H9 (cell line): ENCODE measurements around the gene KRT85. TPM values are rescaled to one million over a fixed set of nuclear protein-coding genes. Genes with fewer than 3 reads are reported as not detected.

Experiments
- DNase-seq: peaks from one replicate; pipeline ENCODE4 v3.0.0-alpha.2; 2017
- H2AFZ ChIP-seq: one replicate; pipeline ENCODE4 v1.6.1; 2013; ENCODE audit warnings: mild to moderate bottlenecking, low read length, control low read depth, moderate library complexity
- H2AK5ac ChIP-seq: 2 replicates; pipeline ENCODE4 v1.6.1; 2013; ENCODE audit warnings: low read length, control low read depth, mixed read lengths; ENCODE audit not compliant: insufficient read length
- H2BK120ac ChIP-seq: one replicate; pipeline ENCODE4 v1.6.1; 2013; ENCODE audit warnings: low read depth, mild to moderate bottlenecking, low read length, control low read depth, inconsistent platforms; ENCODE audit not compliant: poor library complexity, severe bottlenecking
- H2BK12ac ChIP-seq: 2 replicates; pipeline ENCODE4 v1.6.1; 2013; ENCODE audit warnings: low read length, control low read depth, mixed read lengths, low read depth; ENCODE audit not compliant: insufficient read length
- H2BK15ac ChIP-seq: 2 replicates; pipeline ENCODE4 v1.6.1; 2013; ENCODE audit warnings: low read depth, low read length, control low read depth
- H2BK20ac ChIP-seq: one replicate; pipeline ENCODE4 v1.6.1; 2013; ENCODE audit warnings: low read depth, mild to moderate bottlenecking, low read length, control low read depth, inconsistent platforms; ENCODE audit not compliant: poor library complexity, severe bottlenecking
- H2BK5ac ChIP-seq: 2 replicates; pipeline ENCODE4 v1.6.1; 2013; ENCODE audit warnings: low read length, control low read depth, mixed read lengths; ENCODE audit not compliant: insufficient read length
- H3K14ac ChIP-seq: 2 replicates; pipeline ENCODE4 v1.6.1; 2013; ENCODE audit warnings: low read length, control low read depth; ENCODE audit not compliant: insufficient read depth
- H3K18ac ChIP-seq: 2 replicates; pipeline ENCODE4 v1.6.1; 2013; ENCODE audit warnings: low read depth, mild to moderate bottlenecking, mixed read lengths, low read length, control low read depth; ENCODE audit not compliant: insufficient read length
- H3K23ac ChIP-seq: 2 replicates; pipeline ENCODE4 v1.6.1; 2013; ENCODE audit warnings: low read length, control low read depth, mixed read lengths, low read depth; ENCODE audit not compliant: insufficient read length
- H3K23me2 ChIP-seq: 2 replicates; pipeline ENCODE4 v1.6.1; 2013; ENCODE audit warnings: low read depth, mild to moderate bottlenecking, mixed read lengths, low read length, control low read depth; ENCODE audit not compliant: insufficient read length, poor library complexity, severe bottlenecking
- H3K27ac ChIP-seq: 2 replicates; pipeline ENCODE4 v1.5.1; 2013; ENCODE audit warnings: low read length, control low read depth, mixed read lengths, low read depth; ENCODE audit not compliant: insufficient read length
- H3K27me3 ChIP-seq: 2 replicates; pipeline ENCODE4 v1.6.1; 2013; ENCODE audit warnings: low read length, control low read depth, inconsistent platforms; ENCODE audit not compliant: insufficient read depth
- H3K4ac ChIP-seq: 2 replicates; pipeline ENCODE4 v1.6.1; 2013; ENCODE audit warnings: low read depth, mild to moderate bottlenecking, control low read depth, inconsistent platforms, low read length, moderate library complexity
- H3K4me1 ChIP-seq: 2 replicates; pipeline ENCODE4 v1.6.1; 2013; ENCODE audit warnings: low read length, control low read depth, inconsistent platforms; ENCODE audit not compliant: insufficient read depth
- H3K4me2 ChIP-seq: 2 replicates; pipeline ENCODE4 v1.6.1; 2013; ENCODE audit warnings: low read length, control low read depth, mixed read lengths; ENCODE audit not compliant: insufficient read length, insufficient read depth
- H3K56ac ChIP-seq: 2 replicates; pipeline ENCODE4 v1.6.1; 2013; ENCODE audit warnings: low read depth, mild to moderate bottlenecking, mixed read lengths, low read length, control low read depth; ENCODE audit not compliant: insufficient read length
- H3K79me1 ChIP-seq: 2 replicates; pipeline ENCODE4 v1.6.1; 2013; ENCODE audit warnings: low read depth, mild to moderate bottlenecking, moderate library complexity, low read length, control low read depth, inconsistent platforms; ENCODE audit not compliant: insufficient read depth, poor library complexity, severe bottlenecking
- H3K79me2 ChIP-seq: 2 replicates; pipeline ENCODE4 v1.6.1; 2013; ENCODE audit warnings: low read length, control low read depth, inconsistent platforms; ENCODE audit not compliant: insufficient read depth
- H3K9ac ChIP-seq: 2 replicates; pipeline ENCODE4 v1.6.1; 2013; ENCODE audit warnings: low read length, control low read depth, mixed read lengths; ENCODE audit not compliant: insufficient read length; ENCODE audit errors: extremely low read depth
- H3K9me3 ChIP-seq: one replicate; pipeline ENCODE4 v1.6.1; 2013; ENCODE audit warnings: low read depth, low read length, inconsistent platforms; ENCODE audit not compliant: control insufficient read depth
- H3T11ph ChIP-seq: one replicate; pipeline ENCODE4 v1.6.1; 2013; ENCODE audit warnings: mild to moderate bottlenecking, low read length, control low read depth, inconsistent platforms
- H4K20me1 ChIP-seq: one replicate; pipeline ENCODE4 v1.6.1; 2013; ENCODE audit not compliant: control insufficient read depth, insufficient read length, insufficient read depth
- H4K5ac ChIP-seq: 2 replicates; pipeline ENCODE4 v1.6.1; 2013; ENCODE audit warnings: low read depth, mild to moderate bottlenecking, mixed read lengths, low read length, control low read depth; ENCODE audit not compliant: insufficient read length
- H4K8ac ChIP-seq: replicated peaks from 2 replicates; pipeline ENCODE4 v1.6.1; 2013; ENCODE audit warnings: low read length, control low read depth, mixed read lengths, low read depth; ENCODE audit not compliant: insufficient read length
- H4K91ac ChIP-seq: 2 replicates; pipeline ENCODE4 v1.6.1; 2013; ENCODE audit warnings: low read depth, mild to moderate bottlenecking, moderate library complexity, mixed read lengths, low read length, control low read depth; ENCODE audit not compliant: insufficient read length
- H3K27ac Mint-ChIP-seq, 3 experiments: 2 replicates in 2 of 3; 3 replicates in 1 of 3; pipeline ENCODE4 v1.8.0; 2020 to 2021; ENCODE audit warnings: mixed read lengths in 3 of 3, mild to moderate bottlenecking in 1 of 3, moderate library complexity in 1 of 3
- H3K27me3 Mint-ChIP-seq: 2 replicates; pipeline ENCODE4 v1.8.0; 2021; ENCODE audit warnings: low read depth, mild to moderate bottlenecking, moderate library complexity, mixed read lengths
- H3K36me3 Mint-ChIP-seq, 3 experiments: 2 replicates in 2 of 3; 3 replicates in 1 of 3; pipeline ENCODE4 v1.8.0; 2020 to 2021; ENCODE audit warnings: low read depth in 3 of 3, mixed read lengths in 3 of 3; ENCODE audit not compliant: insufficient read depth in 1 of 3
- H3K4me1 Mint-ChIP-seq, 2 experiments: 2 replicates each; pipeline ENCODE4 v1.8.0; 2020; ENCODE audit warnings: mixed read lengths in 2 of 2
- H3K4me3 Mint-ChIP-seq, 2 experiments: 2 replicates in 1 of 2; 3 replicates in 1 of 2; pipeline ENCODE4 v1.8.0; 2020 to 2021; ENCODE audit warnings: mild to moderate bottlenecking in 2 of 2, mixed read lengths in 2 of 2, moderate library complexity in 1 of 2
- H3K9me3 Mint-ChIP-seq, 2 experiments: 2 replicates in 1 of 2; 3 replicates in 1 of 2; pipeline ENCODE4 v1.8.0; 2020; ENCODE audit warnings: mild to moderate bottlenecking in 2 of 2, mixed read lengths in 2 of 2, moderate library complexity in 1 of 2
- CTCF ChIP-seq: fragments of 200-600 bp; sonication (generic); conservative IDR thresholded peaks from 3 replicates; pipeline ENCODE4 v1.8.0; 2021; ENCODE audit warnings: antibody characterized with exemption, mild to moderate bottlenecking
- WGBS: extraction: QIAGEN DNeasy Blood & Tissue Kit; methylation state at CpG from one replicate; pipeline ENCODE4 v1.1.7; 2013; ENCODE audit warnings: missing lambda C conversion rate, low lambda C conversion rate, mixed read lengths; ENCODE audit not compliant: insufficient read length; ENCODE audit errors: extremely low coverage; 5-methylcytosine and 5-hydroxymethylcytosine counted together
- total RNA-seq: library from RNA; stranded (reverse); gene quantifications from 2 replicates; pipeline ENCODE4 v1.2.1, GENCODE V29; 2021

KRT85 gene
- total RNA-seq, 1 experiment from 2014 or later = not detected

GRCh38 chr12:52354200-52354599, 13.1 kb downstream of the KRT85 start:
- H3K4me1 ChIP-seq = no peaks in the 10 kb centered on the region
- H2BK15ac ChIP-seq = no peak overlapping the region
- no peak for TF ChIP-seq CTCF
- Mint-ChIP-seq H3K9me3 (no peaks in the 10 kb centered on the region), H3K27ac (no peak overlapping the region), H3K36me3 (no peaks in the 10 kb centered on the region), H3K4me1 (peaks cover 13 to 18% of the 10 kb centered on the region in 2 experiments), H3K4me3 (no peak overlapping the region), H3K27me3 (peaks cover 8% of the 10 kb centered on the region; the same call in 1 of the 2 replicates)
- H2BK20ac ChIP-seq = no peak overlapping the region
- no peak overlapping the region for H2BK12ac ChIP-seq
- no peak overlapping the region for H3K56ac ChIP-seq
- no peaks in the 10 kb centered on the region for H4K20me1 ChIP-seq
- H3K4ac ChIP-seq = no peak overlapping the region
- DNase-seq = no peak
- H3K14ac ChIP-seq = no peak overlapping the region
- no peak overlapping the region for H4K91ac ChIP-seq
- H2BK120ac ChIP-seq = no peak overlapping the region
- no peak overlapping the region for H3K4me2 ChIP-seq
- H3K79me2 ChIP-seq = no peaks in the 10 kb centered on the region
- no CpG with 5 or more reads among the region's 5 CpGs for WGBS
- H4K8ac ChIP-seq = no peak overlapping the region
- no peak overlapping the region for H2AFZ ChIP-seq
- H3K18ac ChIP-seq = no peak overlapping the region
- no peak overlapping the region for H2AK5ac ChIP-seq
- no peak overlapping the region for H3K9ac ChIP-seq
- H3K23me2 ChIP-seq = no peaks in the 10 kb centered on the region
- H3K23ac ChIP-seq = no peak overlapping the region
- H4K5ac ChIP-seq = no peak overlapping the region
- H2BK5ac ChIP-seq = no peak overlapping the region
- no peaks in the 10 kb centered on the region for H3K79me1 ChIP-seq
- no peaks in the 10 kb centered on the region for H3K9me3 ChIP-seq
- no peak overlapping the region for H3T11ph ChIP-seq
- no peak overlapping the region for H3K27ac ChIP-seq
- no peaks in the 10 kb centered on the region for H3K27me3 ChIP-seq
